Vagina (tissue), 2 donors: ENCODE results near the gene CHST11. TPM values are rescaled to one million over a fixed set of nuclear protein-coding genes. Genes with fewer than 3 reads are reported as not detected.

ENCODE experiments used
- DNase-seq, 2 donors: peaks; one replicate each; pipeline ENCODE4 v3.0.0-alpha.2; 2017; ENCODE audit errors: extremely low spot score in 2 of 2
- H3K27ac ChIP-seq: fragments of 200-600 bp; sonication (generic); one replicate; pipeline ENCODE4 v1.5.1; 2019
- H3K27me3 ChIP-seq: fragments of 200-600 bp; sonication (generic); one replicate; pipeline ENCODE4 v1.5.1; 2019
- H3K36me3 ChIP-seq, 2 donors: fragments of 200-600 bp; sonication (generic); one replicate each; pipeline ENCODE4 v1.5.1; 2017 to 2019
- H3K4me1 ChIP-seq: fragments of 200-600 bp; sonication (generic); one replicate; pipeline ENCODE4 v1.5.1; 2019
- H3K4me3 ChIP-seq, 2 donors: fragments of 200-600 bp; sonication (generic); 1 replicate in 1 of 2; 2 replicates in 1 of 2; pipeline ENCODE4 v1.5.1; 2016 to 2019
- H3K9me3 ChIP-seq: fragments of 200-600 bp; sonication (generic); one replicate; pipeline ENCODE4 v1.5.1; 2019
- POLR2A ChIP-seq, 2 donors: fragments of 450-650 bp; IDR thresholded peaks; one replicate each; pipeline ENCODE4 v1.6.1; 2017; ENCODE audit warnings: antibody characterized with exemption in 2 of 2, mild to moderate bottlenecking in 2 of 2, moderate library complexity in 2 of 2
- POLR2AphosphoS5 ChIP-seq, 2 donors: sonication (generic); formaldehyde crosslinking; IDR thresholded peaks; one replicate each; pipeline ENCODE4 v1.9.0; 2017; ENCODE audit warnings: antibody characterized with exemption in 2 of 2, mild to moderate bottlenecking in 2 of 2, low read depth in 1 of 2; ENCODE audit not compliant: insufficient read depth in 1 of 2
- intact Hi-C: fragments of 100-400 bp; cut with DNase I; formaldehyde crosslinking; loops from one replicate; pipeline ENCODE4 v1.15.1; 2023
- total RNA-seq: library from RNA; depleted of rRNA; stranded (reverse); fragments of >200 nt; gene quantifications from one replicate; pipeline ENCODE4 v1.2.3, GENCODE V29; 2016
- TF ChIP-seq, protein P1 (sequence below), 3 experiments: fragments of 450-650 bp in 2 of 3; fragments of 200-600 bp in 1 of 3; sonication (generic) in 1 of 3; IDR thresholded peaks; one replicate each; pipeline ENCODE4 v1.5.1; 2017 to 2019; ENCODE audit warnings: antibody characterized with exemption in 3 of 3, mild to moderate bottlenecking in 2 of 3, moderate library complexity in 2 of 3

The CHST11 gene
- total RNA-seq, 1 donor from 2014 or later, result 40.0 TPM

DNA sequence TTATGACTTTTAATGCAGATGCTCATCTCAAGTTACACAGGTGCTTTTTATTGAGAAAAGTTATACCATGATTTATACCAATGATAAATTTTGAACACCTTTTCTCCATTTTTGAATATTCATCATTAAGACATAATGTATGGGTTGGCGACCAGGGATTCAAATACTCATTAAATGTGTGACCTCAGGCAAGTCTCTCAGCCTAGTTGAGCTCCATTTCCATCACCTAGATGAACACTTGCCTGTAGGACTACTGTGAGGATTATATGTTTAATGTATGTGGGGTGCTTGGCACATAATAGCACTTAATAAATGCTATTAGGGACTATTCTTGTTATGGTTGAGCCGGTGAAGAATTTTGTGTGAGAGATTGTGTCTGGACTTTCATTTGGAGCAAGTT is 228.6 kb downstream of the CHST11 start:
- no peak for DNase-seq
- TF ChIP-seq POLR2AphosphoS5 (IDR thresholded peaks at IDR 0.05; ENCODE audit: insufficient read depth in 1 of 2, low read depth in 1 of 2), result no peak
- TF ChIP-seq, protein P1, sequence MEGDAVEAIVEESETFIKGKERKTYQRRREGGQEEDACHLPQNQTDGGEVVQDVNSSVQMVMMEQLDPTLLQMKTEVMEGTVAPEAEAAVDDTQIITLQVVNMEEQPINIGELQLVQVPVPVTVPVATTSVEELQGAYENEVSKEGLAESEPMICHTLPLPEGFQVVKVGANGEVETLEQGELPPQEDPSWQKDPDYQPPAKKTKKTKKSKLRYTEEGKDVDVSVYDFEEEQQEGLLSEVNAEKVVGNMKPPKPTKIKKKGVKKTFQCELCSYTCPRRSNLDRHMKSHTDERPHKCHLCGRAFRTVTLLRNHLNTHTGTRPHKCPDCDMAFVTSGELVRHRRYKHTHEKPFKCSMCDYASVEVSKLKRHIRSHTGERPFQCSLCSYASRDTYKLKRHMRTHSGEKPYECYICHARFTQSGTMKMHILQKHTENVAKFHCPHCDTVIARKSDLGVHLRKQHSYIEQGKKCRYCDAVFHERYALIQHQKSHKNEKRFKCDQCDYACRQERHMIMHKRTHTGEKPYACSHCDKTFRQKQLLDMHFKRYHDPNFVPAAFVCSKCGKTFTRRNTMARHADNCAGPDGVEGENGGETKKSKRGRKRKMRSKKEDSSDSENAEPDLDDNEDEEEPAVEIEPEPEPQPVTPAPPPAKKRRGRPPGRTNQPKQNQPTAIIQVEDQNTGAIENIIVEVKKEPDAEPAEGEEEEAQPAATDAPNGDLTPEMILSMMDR (IDR thresholded peaks at IDR 0.05), result no peak
- TF ChIP-seq POLR2A (IDR thresholded peaks at IDR 0.05), result no peak
- Histone ChIP-seq H3K36me3 (no peaks in the 10 kb centered on the region), H3K4me3 (no peak overlapping the region), H3K9me3 (no peaks in the 10 kb centered on the region), H3K27me3 (no peaks in the 10 kb centered on the region), H3K4me1 (peaks cover 35% of the 10 kb centered on the region), H3K27ac (no peak overlapping the region)
- intact Hi-C loops, result no loop called here

DNA sequence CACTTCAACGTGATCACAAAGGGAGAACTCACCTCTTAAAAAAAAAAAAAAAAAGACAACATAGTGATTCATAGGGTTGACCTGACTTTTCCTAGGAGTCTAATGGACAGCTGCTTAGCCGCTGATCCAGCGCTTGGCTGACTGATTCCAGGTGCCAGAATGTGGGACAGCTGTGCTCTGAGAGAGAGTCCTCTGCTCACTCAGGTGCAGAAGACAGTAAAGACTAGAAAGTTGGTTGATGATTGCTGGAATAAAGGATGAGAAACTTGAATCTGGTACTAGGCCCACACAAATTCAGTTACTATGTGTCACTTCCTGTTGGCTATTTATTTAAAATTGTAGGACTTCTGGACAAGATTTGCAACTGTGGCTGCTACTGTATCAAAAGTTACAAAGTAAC is 229.4 kb downstream of the CHST11 start:
- no peak for DNase-seq
- H3K9me3 ChIP-seq, result no peaks in the 10 kb centered on the region
- H3K4me1 ChIP-seq, result peaks cover 33% of the 10 kb centered on the region
- H3K27me3 ChIP-seq, result no peaks in the 10 kb centered on the region
- no peaks in the 10 kb centered on the region for H3K36me3 ChIP-seq
- H3K27ac ChIP-seq, result no peak overlapping the region
- intact Hi-C loops, result no loop called here
- no peak overlapping the region for H3K4me3 ChIP-seq
- TF ChIP-seq, protein P1 (IDR thresholded peaks at IDR 0.05), result no peak
- TF ChIP-seq POLR2A (IDR thresholded peaks at IDR 0.05), result no peak
- no peak for TF ChIP-seq POLR2AphosphoS5 (IDR thresholded peaks at IDR 0.05; ENCODE audit: insufficient read depth in 1 of 2, low read depth in 1 of 2)

DNA sequence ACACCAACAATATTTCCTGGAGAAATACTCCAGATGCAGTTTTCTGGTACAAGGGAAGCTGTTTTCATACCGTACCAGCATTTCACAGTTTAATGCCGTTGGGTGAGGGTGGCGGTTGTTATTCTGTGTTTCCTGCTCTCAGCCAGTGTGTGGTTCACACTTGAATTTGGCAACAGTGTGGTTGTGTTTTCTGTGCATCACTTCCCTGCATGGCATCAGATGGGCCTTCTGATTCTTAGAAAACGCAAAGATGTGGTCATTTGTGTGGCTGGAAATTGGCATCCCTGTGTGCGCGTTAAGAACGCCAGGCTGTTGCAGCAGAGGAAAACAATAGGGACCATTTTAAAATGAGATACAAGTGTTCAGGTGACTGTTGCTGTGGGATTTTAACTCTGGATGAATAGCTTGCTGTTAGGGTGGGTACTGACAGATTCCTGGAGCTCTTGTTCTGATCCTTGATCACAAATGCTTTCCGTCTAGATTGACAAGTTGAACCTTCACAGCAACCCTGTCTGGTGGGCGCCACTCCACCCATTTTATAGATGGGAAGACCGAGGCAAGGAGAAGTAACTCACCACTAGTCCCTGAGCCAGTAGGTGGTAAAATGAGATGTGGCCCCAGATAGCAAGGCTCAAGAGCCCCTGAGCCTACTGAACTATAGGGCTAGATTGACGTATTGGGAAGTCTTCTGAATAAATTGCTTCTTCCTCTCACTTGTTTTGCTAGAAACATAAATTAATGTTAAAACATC is 231.2 kb downstream of the CHST11 start:
- TF ChIP-seq, protein P1 (IDR thresholded peaks at IDR 0.05), result no peak
- no peak for TF ChIP-seq POLR2A (IDR thresholded peaks at IDR 0.05)
- no peak for TF ChIP-seq POLR2AphosphoS5 (IDR thresholded peaks at IDR 0.05; ENCODE audit: insufficient read depth in 1 of 2, low read depth in 1 of 2)
- peaks cover 33% of the 10 kb centered on the region for H3K4me1 ChIP-seq
- no peaks in the 10 kb centered on the region for H3K36me3 ChIP-seq
- no peaks in the 10 kb centered on the region for H3K27me3 ChIP-seq
- intact Hi-C loops, result no loop called here
- no peak overlapping the region for H3K27ac ChIP-seq
- H3K4me3 ChIP-seq, result no peak overlapping the region
- no peaks in the 10 kb centered on the region for H3K9me3 ChIP-seq
- no peak for DNase-seq

DNA sequence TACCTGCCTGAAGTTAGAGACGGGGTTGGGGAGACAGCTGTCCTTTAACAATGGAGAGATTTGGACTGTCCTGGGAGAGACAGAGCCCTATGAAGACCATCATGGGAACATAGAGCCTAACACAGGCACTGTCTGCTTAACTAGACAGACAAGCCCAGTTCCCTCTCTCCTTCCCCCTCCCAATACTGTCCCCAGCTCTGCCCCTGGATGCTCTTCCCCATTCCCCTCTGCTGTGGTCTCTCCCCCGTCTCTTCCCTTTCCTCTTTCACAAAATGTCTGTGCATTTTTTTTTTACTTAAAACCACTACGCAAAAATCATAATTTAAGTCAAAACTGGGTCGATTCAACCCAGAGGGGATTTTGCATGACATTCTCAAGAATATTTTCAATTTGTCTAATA is 232.9 kb downstream of the CHST11 start:
- no peaks in the 10 kb centered on the region for H3K9me3 ChIP-seq

More for the DNA sequence above, 232.9 kb downstream of the CHST11 start:
- intact Hi-C loops, result no loop called here
- DNase-seq, result no peak
- no peak overlapping the region for H3K4me3 ChIP-seq
- H3K27ac ChIP-seq, result no peak overlapping the region
- no peaks in the 10 kb centered on the region for H3K36me3 ChIP-seq
- H3K4me1 ChIP-seq, result peaks cover 19% of the 10 kb centered on the region
- TF ChIP-seq POLR2A (IDR thresholded peaks at IDR 0.05) (no peak), POLR2AphosphoS5 (IDR thresholded peaks at IDR 0.05; ENCODE audit: insufficient read depth in 1 of 2, low read depth in 1 of 2) (no peak)
- TF ChIP-seq, protein P1 (IDR thresholded peaks at IDR 0.05), result no peak
- no peaks in the 10 kb centered on the region for H3K27me3 ChIP-seq
